HEK293T (cell line): ENCODE data around the gene RBKS.
A peak's percentile ranks its signal among the peaks of the same experiment; 100 is the strongest.

Source experiments
- CTCF ChIA-PET: fragments of 350-600 bp; formaldehyde crosslinking; extraction: SDS; loops from one replicate; lab custom pipeline; 2021; ENCODE audit warnings: antibody characterized with exemption, inconsistent platforms; lab: Yijun Ruan, JAX
- POLR2A ChIA-PET: fragments of 350-600 bp; formaldehyde crosslinking; extraction: SDS; loops from one replicate; lab custom pipeline; 2020; ENCODE audit warnings: antibody characterized with exemption, inconsistent platforms; lab: Yijun Ruan, JAX
- DNase-seq: peaks from one replicate; pipeline ENCODE4 v3.0.0; 2012; ENCODE audit warnings: mixed read lengths; ENCODE audit errors: extremely low spot score
- ARNT ChIP-seq: fragments of 450-650 bp; IDR thresholded peaks from 2 replicates; pipeline ENCODE4 v1.6.1; 2017; ENCODE audit warnings: mild to moderate bottlenecking
- BHLHE40 ChIP-seq: fragments of 450-650 bp; IDR thresholded peaks from 2 replicates; pipeline ENCODE4 v1.6.1; 2016; ENCODE audit warnings: mild to moderate bottlenecking, moderate library complexity, borderline replicate concordance
- CTBP1 ChIP-seq: fragments of 450-650 bp; IDR thresholded peaks from 2 replicates; pipeline ENCODE4 v1.6.1; 2016; ENCODE audit warnings: borderline replicate concordance
- ELF4 ChIP-seq: fragments of 450-650 bp; IDR thresholded peaks from 2 replicates; pipeline ENCODE4 v1.6.1; 2017; ENCODE audit warnings: antibody characterized with exemption
- FOXA1 ChIP-seq: fragments of 450-650 bp; IDR thresholded peaks from 2 replicates; pipeline ENCODE4 v1.6.1; 2016; ENCODE audit warnings: mild to moderate bottlenecking
- FOXK2 ChIP-seq: fragments of 450-650 bp; IDR thresholded peaks from 2 replicates; pipeline ENCODE4 v1.6.1; 2016; ENCODE audit warnings: mild to moderate bottlenecking
- FOXM1 ChIP-seq: fragments of 450-650 bp; IDR thresholded peaks from 2 replicates; pipeline ENCODE4 v1.6.1; 2017; ENCODE audit warnings: mild to moderate bottlenecking, borderline replicate concordance
- HDGF ChIP-seq: fragments of 450-650 bp; IDR thresholded peaks from 2 replicates; pipeline ENCODE4 v1.6.1; 2017; ENCODE audit warnings: antibody characterized with exemption, borderline replicate concordance
- L3MBTL2 ChIP-seq: fragments of 450-650 bp; conservative IDR thresholded peaks from 2 replicates; pipeline ENCODE4 v1.6.1; 2016; ENCODE audit warnings: mild to moderate bottlenecking
- LEF1 ChIP-seq: fragments of 450-650 bp; IDR thresholded peaks from 2 replicates; pipeline ENCODE4 v1.6.1; 2017; ENCODE audit warnings: mild to moderate bottlenecking, borderline replicate concordance
- NFRKB ChIP-seq: fragments of 450-650 bp; IDR thresholded peaks from 2 replicates; pipeline ENCODE4 v1.6.1; 2016; ENCODE audit warnings: mild to moderate bottlenecking, moderate library complexity
- PKNOX1 ChIP-seq: fragments of 450-650 bp; IDR thresholded peaks from 2 replicates; pipeline ENCODE4 v1.6.1; 2016
- SP1 ChIP-seq: fragments of 450-650 bp; IDR thresholded peaks from 2 replicates; pipeline ENCODE4 v1.6.1; 2017
- SUZ12 ChIP-seq: fragments of 450-650 bp; IDR thresholded peaks from 2 replicates; pipeline ENCODE4 v1.6.1; 2016; ENCODE audit warnings: mild to moderate bottlenecking
- TARDBP ChIP-seq: fragments of 450-650 bp; IDR thresholded peaks from 2 replicates; pipeline ENCODE4 v1.6.1; 2016
- ZNF384 ChIP-seq: fragments of 450-650 bp; IDR thresholded peaks from 2 replicates; pipeline ENCODE4 v1.6.1; 2016

The RBKS gene

GRCh38 chr2:27925766-27926472 lies 35.7 kb upstream of the RBKS start:
- POLR2A ChIA-PET: no interaction called here
- no peak for TF ChIP-seq CTBP1
- TF ChIP-seq ZNF384: no peak
- TF ChIP-seq HDGF: no peak
- CTCF ChIA-PET: interaction anchor here (1.2 kb wide), 1 partner anchor 8 kb away, joined by 5 read pairs; no protein-coding TSS in a partner anchor

GRCh38 chr2:27922842-27923241 lies 32.7 kb upstream of the RBKS start:
- CTCF ChIA-PET: interaction anchor here (0.6 kb wide), 1 partner anchor 183 kb away, joined by 5 read pairs; no protein-coding TSS in a partner anchor
- DNase-seq: no peak
- no peak for TF ChIP-seq ZNF384
- TF ChIP-seq CTBP1: no peak
- no peak for TF ChIP-seq NFRKB
- TF ChIP-seq FOXK2: no peak
- POLR2A ChIA-PET: no interaction called here

More at GRCh38 chr2:27925766-27926472, 35.7 kb upstream of the RBKS start:
- DNase-seq: no peak

GRCh38 chr2:27921880-27922547 lies 31.8 kb upstream of the RBKS start:
- no peak for TF ChIP-seq TARDBP
- no peak for TF ChIP-seq NFRKB
- TF ChIP-seq FOXA1: no peak
- TF ChIP-seq ELF4: no peak
- no peak for TF ChIP-seq FOXK2
- no peak for TF ChIP-seq PKNOX1
- no peak for TF ChIP-seq ARNT
- no peak for TF ChIP-seq ZNF384
- TF ChIP-seq LEF1: no peak
- TF ChIP-seq SUZ12: no peak
- TF ChIP-seq BHLHE40: no peak
- TF ChIP-seq HDGF: no peak
- no peak for DNase-seq
- ChIA-PET CTCF (no interaction called here), POLR2A (no interaction called here)

GRCh38 chr2:27921424-27921823 lies 31.2 kb upstream of the RBKS start:
- ChIA-PET CTCF (no interaction called here), POLR2A (no interaction called here)
- DNase-seq: no peak
- TF ChIP-seq TARDBP (no peak), FOXM1 (no peak), NFRKB (no peak), ARNT (no peak), ELF4 (no peak), LEF1 (no peak), SUZ12 (no peak), FOXK2 (no peak), BHLHE40 (no peak), L3MBTL2 (no peak), CTBP1 (no peak), ZNF384 (no peak), PKNOX1 (no peak)

GRCh38 chr2:27920148-27920885 lies 30.1 kb upstream of the RBKS start:
- TF ChIP-seq HDGF (no peak), LEF1 (no peak)
- ChIA-PET POLR2A (no interaction called here), CTCF (no interaction called here)
- DNase-seq: no peak

- ChIA-PET POLR2A (no interaction called here), CTCF (interaction anchor here (0.5 to 0.6 kb wide), 2 partner anchors 27 to 480 kb away, joined by 3 read pairs; no protein-coding TSS in a partner anchor)
- TF ChIP-seq LEF1: no peak
- no peak for TF ChIP-seq L3MBTL2
- no peak for TF ChIP-seq FOXK2
- TF ChIP-seq PKNOX1: peak; percentile 54
- DNase-seq: no peak
Measured at GRCh38 chr2:27916293-27916995, 26.3 kb upstream of the RBKS start.

GRCh38 chr2:27915874-27916273 lies 25.7 kb upstream of the RBKS start:
- DNase-seq: no peak
- TF ChIP-seq LEF1 (no peak), ELF4 (no peak), BHLHE40 (no peak), FOXM1 (no peak), ZNF384 (no peak), TARDBP (no peak), SP1 (no peak), FOXA1 (no peak)
- POLR2A ChIA-PET: no interaction called here
- CTCF ChIA-PET: interaction anchor here (0.6 kb wide), 1 partner anchor 26 kb away, joined by 3 read pairs; no protein-coding TSS in a partner anchor
